Suprapubic skin (tissue), 2 donors: ENCODE measurements around the gene ADGRB3.

Source experiments
- EP300 ChIP-seq: sonication (generic); formaldehyde crosslinking; IDR thresholded peaks from one replicate; pipeline ENCODE4 v1.6.1; 2017; ENCODE audit warnings: antibody characterized with exemption
- POLR2A ChIP-seq, 2 donors: fragments of 450-650 bp; IDR thresholded peaks; one replicate each; pipeline ENCODE4 v1.6.1; 2017; ENCODE audit warnings: antibody characterized with exemption in 2 of 2, mild to moderate bottlenecking in 2 of 2, moderate library complexity in 2 of 2

DNA sequence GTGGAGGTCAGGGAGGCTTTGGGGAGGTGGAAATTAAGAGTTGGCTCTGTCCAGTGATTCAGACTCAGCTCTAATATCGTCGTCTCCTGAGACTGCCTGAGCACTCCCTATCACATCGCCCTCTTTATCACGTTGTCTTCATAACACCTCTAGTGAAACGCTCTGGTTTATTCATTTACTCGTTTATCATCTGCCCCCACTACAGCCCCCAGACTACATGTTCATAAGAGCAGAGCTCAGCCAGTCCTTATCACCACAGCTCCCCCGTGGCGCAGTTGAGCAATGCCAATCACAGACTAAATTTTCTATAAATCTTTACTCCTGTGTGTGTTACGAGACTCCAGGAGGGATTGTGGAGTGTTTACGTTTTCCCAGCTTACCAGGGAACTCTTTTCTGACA, 316.2 kb downstream of the ADGRB3 start:
- TF ChIP-seq POLR2A (IDR thresholded peaks at IDR 0.05) = no peak
- no peak for TF ChIP-seq EP300
